WERI-Rb-1 (cell line): Measurements from ENCODE around the gene ST3GAL2.
A peak's percentile ranks its signal among the peaks of the same experiment; 100 is the strongest.

Experiments used
- DNase-seq: peaks from one replicate; pipeline ENCODE4 v3.0.0-alpha.2; 2020
- H3K27ac ChIP-seq: fragments of 250-450 bp; sonication (Bioruptor Pico); 2 replicates; pipeline ENCODE4 v1.5.1; 2020; ENCODE audit warnings: mild to moderate bottlenecking, moderate library complexity
- H3K27me3 ChIP-seq: fragments of 250-450 bp; sonication (Bioruptor Pico); 2 replicates; pipeline ENCODE4 v1.5.1; 2021; ENCODE audit warnings: mild to moderate bottlenecking, low read depth, moderate library complexity; ENCODE audit not compliant: insufficient read depth, severe bottlenecking
- H3K36me3 ChIP-seq: fragments of 250-450 bp; sonication (Bioruptor Pico); 2 replicates; pipeline ENCODE4 v1.5.1; 2020; ENCODE audit warnings: mild to moderate bottlenecking, moderate library complexity
- H3K4me3 ChIP-seq: 2 replicates; pipeline ENCODE4 v1.5.1; 2011; ENCODE audit warnings: low read depth, mild to moderate bottlenecking, control low read depth, low read length
- H3K9me3 ChIP-seq: fragments of 250-450 bp; sonication (Bioruptor Pico); 2 replicates; pipeline ENCODE4 v1.5.1; 2021; ENCODE audit warnings: mild to moderate bottlenecking, moderate library complexity; ENCODE audit not compliant: severe bottlenecking
- TF ChIP-seq, protein P1 (sequence below): IDR thresholded peaks from 2 replicates; pipeline ENCODE4 v1.5.1; 2011; ENCODE audit warnings: low read depth, mild to moderate bottlenecking, control low read depth, inconsistent platforms, low read length

Gene ST3GAL2

GRCh38 chr16:70430667-70431536 lies 8.0 kb downstream of the ST3GAL2 start:
- DNase-seq: no peak
- H3K27ac ChIP-seq: peak overlapping the region; percentile 90
- TF ChIP-seq, protein P1, sequence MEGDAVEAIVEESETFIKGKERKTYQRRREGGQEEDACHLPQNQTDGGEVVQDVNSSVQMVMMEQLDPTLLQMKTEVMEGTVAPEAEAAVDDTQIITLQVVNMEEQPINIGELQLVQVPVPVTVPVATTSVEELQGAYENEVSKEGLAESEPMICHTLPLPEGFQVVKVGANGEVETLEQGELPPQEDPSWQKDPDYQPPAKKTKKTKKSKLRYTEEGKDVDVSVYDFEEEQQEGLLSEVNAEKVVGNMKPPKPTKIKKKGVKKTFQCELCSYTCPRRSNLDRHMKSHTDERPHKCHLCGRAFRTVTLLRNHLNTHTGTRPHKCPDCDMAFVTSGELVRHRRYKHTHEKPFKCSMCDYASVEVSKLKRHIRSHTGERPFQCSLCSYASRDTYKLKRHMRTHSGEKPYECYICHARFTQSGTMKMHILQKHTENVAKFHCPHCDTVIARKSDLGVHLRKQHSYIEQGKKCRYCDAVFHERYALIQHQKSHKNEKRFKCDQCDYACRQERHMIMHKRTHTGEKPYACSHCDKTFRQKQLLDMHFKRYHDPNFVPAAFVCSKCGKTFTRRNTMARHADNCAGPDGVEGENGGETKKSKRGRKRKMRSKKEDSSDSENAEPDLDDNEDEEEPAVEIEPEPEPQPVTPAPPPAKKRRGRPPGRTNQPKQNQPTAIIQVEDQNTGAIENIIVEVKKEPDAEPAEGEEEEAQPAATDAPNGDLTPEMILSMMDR: no peak
- H3K4me3 ChIP-seq: no peak overlapping the region
- H3K36me3 ChIP-seq: peaks cover 38% of the 10 kb centered on the region
- no peaks in the 10 kb centered on the region for H3K9me3 ChIP-seq
- H3K27me3 ChIP-seq: no peaks in the 10 kb centered on the region

GRCh38 chr16:70429888-70430666 lies 8.8 kb downstream of the ST3GAL2 start:
- peak overlapping the region; percentile 90 for H3K27ac ChIP-seq
- H3K27me3 ChIP-seq: no peaks in the 10 kb centered on the region
- no peaks in the 10 kb centered on the region for H3K9me3 ChIP-seq
- no peak for DNase-seq
- peaks cover 43% of the 10 kb centered on the region for H3K36me3 ChIP-seq
- TF ChIP-seq, protein P1: no peak
- no peak overlapping the region for H3K4me3 ChIP-seq

DNA sequence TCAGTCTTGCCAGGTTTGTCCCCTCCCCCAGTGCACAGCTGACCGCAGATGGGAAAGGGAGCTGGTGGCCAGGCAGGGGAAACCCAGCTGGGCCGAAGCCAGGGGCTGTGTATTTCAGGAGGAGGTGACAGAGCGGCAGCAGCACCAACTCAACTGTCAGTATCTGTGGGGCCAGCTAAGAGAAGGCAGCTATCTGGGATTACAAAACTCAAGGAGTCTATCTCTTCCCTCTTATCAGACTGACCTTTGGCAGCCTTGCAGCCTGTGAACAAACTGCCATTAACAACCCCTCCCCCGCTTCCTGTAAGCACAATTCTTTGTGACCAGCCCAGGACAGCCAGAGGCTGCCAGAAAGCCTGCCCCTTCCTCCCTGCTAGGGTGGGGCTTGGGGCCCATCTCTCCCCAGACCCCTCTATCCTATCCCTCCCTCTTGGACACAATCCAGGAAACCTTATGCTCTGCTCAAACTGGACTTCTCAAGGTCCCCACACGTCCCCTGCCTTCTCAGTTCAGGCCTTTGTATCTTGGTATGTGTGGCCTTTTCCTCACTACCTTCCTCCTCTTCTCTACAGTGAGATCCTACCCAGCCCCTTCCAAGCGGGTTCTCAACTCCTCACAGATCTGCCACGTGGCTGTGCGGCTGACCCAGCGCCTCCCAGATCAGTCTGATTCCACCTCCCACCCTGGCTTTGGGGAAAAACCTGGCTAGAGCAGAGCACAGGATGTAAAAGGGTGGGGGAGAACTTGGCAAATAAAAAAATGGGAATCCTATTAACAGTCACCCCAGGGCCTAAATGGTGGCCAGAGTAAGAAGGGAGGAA lies 10.5 kb downstream of the ST3GAL2 start:
- Histone ChIP-seq H3K9me3 (no peaks in the 10 kb centered on the region), H3K4me3 (peak overlapping the region; percentile 26), H3K27ac (peak overlapping the region; percentile 90), H3K36me3 (peaks cover 40% of the 10 kb centered on the region), H3K27me3 (no peaks in the 10 kb centered on the region)
- peak; percentile 82 for DNase-seq
- TF ChIP-seq, protein P1: no peak

GRCh38 chr16:70427786-70428177 lies 11.1 kb downstream of the ST3GAL2 start:
- no peak overlapping the region for H3K4me3 ChIP-seq

GRCh38 chr16:70422543-70422942 lies 16.4 kb downstream of the ST3GAL2 start:
- DNase-seq: no peak
- no peaks in the 10 kb centered on the region for H3K9me3 ChIP-seq
- TF ChIP-seq, protein P1: no peak
- no peak overlapping the region for H3K4me3 ChIP-seq
- H3K27me3 ChIP-seq: no peaks in the 10 kb centered on the region
- peaks cover 76% of the 10 kb centered on the region for H3K36me3 ChIP-seq
- no peak overlapping the region for H3K27ac ChIP-seq

More at GRCh38 chr16:70427786-70428177, 11.1 kb downstream of the ST3GAL2 start:
- Histone ChIP-seq H3K36me3 (peaks cover 46% of the 10 kb centered on the region), H3K9me3 (no peaks in the 10 kb centered on the region), H3K27ac (peak overlapping the region; percentile 90), H3K27me3 (no peaks in the 10 kb centered on the region)
- no peak for DNase-seq
- TF ChIP-seq, protein P1: no peak
